T-cell (primary cell): ENCODE data around the gene STXBP5. TPM values are rescaled to one million over a fixed set of nuclear protein-coding genes. Genes with fewer than 3 reads are reported as not detected.
A peak's percentile ranks its signal among the peaks of the same experiment; 100 is the strongest.

ENCODE experiments used
- ATAC-seq, 4 experiments: fragments of 200-7000 bp in 3 of 4; fragments of 150-1000 bp in 1 of 4; cut with Tn5 transposase; replicated peaks in 1 of 4; 1 replicate in 3 of 4; 2 replicates in 1 of 4; pipeline ENCODE4 v1.10.0; 2021; ENCODE audit warnings: moderate library complexity in 3 of 4, mild to moderate bottlenecking in 2 of 4, moderate number of reproducible peaks in 1 of 4
- CTCF ChIA-PET, 2 donors: fragments of 300-600 bp; sonication (Branson Sonifier 250); formaldehyde crosslinking; loops; one replicate each; lab custom pipeline; 2022; ENCODE audit warnings: antibody characterized with exemption in 2 of 2; lab: Charles Lee
- POLR2A ChIA-PET, 2 donors: fragments of 300-600 bp; sonication (Branson Sonifier 250); formaldehyde crosslinking; loops; one replicate each; lab custom pipeline; 2022; ENCODE audit warnings: antibody characterized with exemption in 2 of 2; lab: Charles Lee
- DNase-seq, 35 experiments: peaks; one replicate each; pipeline versions ENCODE4 v3.0.0 to v3.0.0-alpha.2; 2013 to 2023
- H3K27ac ChIP-seq: one replicate; pipeline ENCODE4 v1.5.1; 2013; ENCODE audit warnings: low read length
- H3K27me3 ChIP-seq, 2 experiments: replicated peaks in 1 of 2; 1 replicate in 1 of 2; 2 replicates in 1 of 2; pipeline versions ENCODE4 v1.6.1 to v1.7.0; 2013; ENCODE audit warnings: low read length in 1 of 2, mixed read lengths in 1 of 2; ENCODE audit not compliant: control insufficient read depth in 2 of 2, insufficient read depth in 2 of 2; ENCODE audit errors: extremely low read depth in 1 of 2
- H3K36me3 ChIP-seq, 2 donors: 1 replicate in 1 of 2; 2 replicates in 1 of 2; pipeline versions ENCODE4 v1.6.1 to v1.7.0; 2013; ENCODE audit warnings: low read length in 1 of 2; ENCODE audit not compliant: control insufficient read depth in 2 of 2, insufficient read depth in 1 of 2; ENCODE audit errors: extremely low read depth in 1 of 2
- H3K4me1 ChIP-seq, 2 experiments: 1 replicate in 1 of 2; 2 replicates in 1 of 2; pipeline versions ENCODE4 v1.6.1 to v1.7.0; 2013; ENCODE audit warnings: low read length in 2 of 2, mixed read lengths in 1 of 2; ENCODE audit not compliant: insufficient read depth in 2 of 2, control insufficient read depth in 1 of 2; ENCODE audit errors: extremely low read depth in 1 of 2
- H3K4me3 ChIP-seq, 2 donors: 1 replicate in 1 of 2; 2 replicates in 1 of 2; pipeline versions ENCODE4 v1.5.1 to v1.7.0; 2013; ENCODE audit warnings: mild to moderate bottlenecking in 2 of 2, low read length in 1 of 2, moderate library complexity in 1 of 2; ENCODE audit not compliant: control insufficient read depth in 1 of 2; ENCODE audit errors: extremely low read depth in 1 of 2
- H3K9me3 ChIP-seq: 2 replicates; pipeline ENCODE4 v1.7.0; 2013
- H3K27ac Mint-ChIP-seq, 2 donors: one replicate each; pipeline ENCODE4 v1.8.0; 2020 to 2021; ENCODE audit warnings: mild to moderate bottlenecking in 2 of 2, mixed read lengths in 2 of 2
- H3K27me3 Mint-ChIP-seq, 2 donors: one replicate each; pipeline ENCODE4 v1.8.0; 2021 to 2022; ENCODE audit warnings: mixed read lengths in 2 of 2
- H3K36me3 Mint-ChIP-seq: one replicate; pipeline ENCODE4 v1.8.0; 2021; ENCODE audit warnings: mixed read lengths
- H3K4me1 Mint-ChIP-seq, 3 donors: one replicate each; pipeline ENCODE4 v1.8.0; 2020 to 2022; ENCODE audit warnings: mixed read lengths in 3 of 3, mild to moderate bottlenecking in 1 of 3
- H3K4me3 Mint-ChIP-seq, 3 donors: one replicate each; pipeline ENCODE4 v1.8.0; 2020 to 2022; ENCODE audit warnings: mild to moderate bottlenecking in 3 of 3, mixed read lengths in 3 of 3, moderate library complexity in 3 of 3
- H3K9me3 Mint-ChIP-seq, 3 donors: one replicate each; pipeline ENCODE4 v1.8.0; 2020 to 2022; ENCODE audit warnings: mixed read lengths in 3 of 3
- WGBS: methylation state at CpG from one replicate; pipeline ENCODE4 v1.1.5; 2013; ENCODE audit warnings: missing lambda C conversion rate; ENCODE audit not compliant: insufficient coverage; 5-methylcytosine and 5-hydroxymethylcytosine counted together
- total RNA-seq, 35 experiments: library from RNA in 6 of 35; stranded (reverse) in 6 of 35; fragments of 120-200 nt in 1 of 35; gene quantifications; one replicate each; pipeline versions ENCODE4 v1.2.1 to v1.2.4 and lab custom pipeline; 2013 to 2026

Gene STXBP5
- total RNA-seq, 5 donors from 2014 or later (not counting 1 experiment from before 2014, with no cell fraction given): 24.1 to 35.4 (median 27.8) TPM

DNA sequence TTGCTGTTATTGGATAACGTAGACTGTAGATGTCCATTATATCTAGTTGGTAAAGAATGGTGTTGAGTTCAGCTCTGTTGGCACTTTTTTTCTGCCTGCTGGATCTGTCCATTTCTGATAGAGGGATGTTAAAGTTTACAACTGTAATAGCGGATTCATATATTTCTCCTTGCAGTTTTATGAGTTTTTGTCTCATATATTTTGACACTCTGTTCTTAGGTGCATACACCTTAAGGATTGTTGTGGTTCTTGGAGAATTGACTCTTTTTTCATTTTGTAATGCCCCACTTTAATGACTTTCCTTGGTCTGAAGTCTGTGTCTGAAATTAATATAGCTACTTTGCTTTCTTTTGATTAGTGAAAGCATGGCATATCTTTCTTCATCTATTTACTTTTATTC lies 16.1 kb downstream of the STXBP5 start:
- peaks cover 4 to 7% of the 10 kb centered on the region in 2 donors for H3K36me3 ChIP-seq
- no peak overlapping the region for H3K4me3 Mint-ChIP-seq
- H3K9me3 ChIP-seq: no peaks in the 10 kb centered on the region
- H3K27ac Mint-ChIP-seq: no peak overlapping the region
- peaks cover 0 to 2% of the 10 kb centered on the region in 2 experiments for H3K4me1 ChIP-seq
- no peaks in the 10 kb centered on the region for H3K27me3 ChIP-seq
- ChIA-PET POLR2A (interaction anchor here in 1 of 2 donors (1.2 kb wide), 1 partner anchor 12 kb away, joined by 4 read pairs; no protein-coding TSS in a partner anchor), CTCF (interaction anchor here in 1 of 2 donors (0.5 to 1.1 kb wide), 2 partner anchors 10 to 36 kb away, joined by 3 read pairs; no protein-coding TSS in a partner anchor)
- no peak overlapping the region for H3K27ac ChIP-seq
- 100% methylated on average over 1 of the region's 2 CpGs for WGBS
- no peaks in the 10 kb centered on the region for H3K9me3 Mint-ChIP-seq
- peaks cover 52 to 54% (median 53%) of the 10 kb centered on the region in 3 donors for H3K4me1 Mint-ChIP-seq
- peaks cover 41% of the 10 kb centered on the region for H3K36me3 Mint-ChIP-seq
- H3K27me3 Mint-ChIP-seq: no peaks in the 10 kb centered on the region
- H3K4me3 ChIP-seq: no peak overlapping the region
- DNase-seq (no peak), ATAC-seq (no peak)

DNA sequence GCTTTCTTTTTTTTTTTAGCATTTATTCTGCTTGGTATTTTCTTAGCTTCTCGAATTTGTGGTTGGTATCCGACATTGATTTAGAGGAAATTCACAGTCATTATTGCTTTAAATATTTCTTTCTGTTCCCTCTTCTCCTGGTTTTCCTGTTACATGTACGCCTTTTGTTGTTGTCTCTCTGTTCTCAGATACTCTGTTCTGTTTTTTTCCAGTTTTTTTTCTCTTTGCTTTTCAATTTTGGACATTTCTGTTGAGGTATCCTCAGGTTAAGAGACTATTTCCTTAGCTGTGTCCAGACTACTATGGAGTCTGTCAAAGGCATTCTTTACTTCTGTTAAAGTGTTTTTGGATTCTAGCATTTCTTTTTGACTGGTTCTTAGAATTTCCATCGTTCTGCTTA lies 17.5 kb downstream of the STXBP5 start:
- ChIA-PET POLR2A (interaction anchor here in 1 of 2 donors (1.0 kb wide), 1 partner anchor 24 kb away, joined by 4 read pairs; no protein-coding TSS in a partner anchor), CTCF (interaction anchor here (0.6 to 1.1 kb wide), 2 partner anchors 11 to 104 kb away, joined by 3 to 4 read pairs; no protein-coding TSS in a partner anchor)
- Histone ChIP-seq H3K4me1 (peaks cover 0 to 2% of the 10 kb centered on the region in 2 experiments), H3K27ac (no peak overlapping the region), H3K4me3 (no peak overlapping the region), H3K36me3 (peaks cover 4 to 7% of the 10 kb centered on the region in 2 donors), H3K9me3 (no peaks in the 10 kb centered on the region), H3K27me3 (no peaks in the 10 kb centered on the region)
- WGBS: 100% methylated on average over 1 of the region's 4 CpGs
- Mint-ChIP-seq H3K36me3 (peaks cover 41% of the 10 kb centered on the region), H3K27me3 (no peaks in the 10 kb centered on the region), H3K9me3 (no peaks in the 10 kb centered on the region), H3K4me3 (no peak overlapping the region), H3K4me1 (peaks cover 55 to 57% (median 55%) of the 10 kb centered on the region in 3 donors), H3K27ac (no peak overlapping the region)
- no peak for DNase-seq
- ATAC-seq: no peak

DNA sequence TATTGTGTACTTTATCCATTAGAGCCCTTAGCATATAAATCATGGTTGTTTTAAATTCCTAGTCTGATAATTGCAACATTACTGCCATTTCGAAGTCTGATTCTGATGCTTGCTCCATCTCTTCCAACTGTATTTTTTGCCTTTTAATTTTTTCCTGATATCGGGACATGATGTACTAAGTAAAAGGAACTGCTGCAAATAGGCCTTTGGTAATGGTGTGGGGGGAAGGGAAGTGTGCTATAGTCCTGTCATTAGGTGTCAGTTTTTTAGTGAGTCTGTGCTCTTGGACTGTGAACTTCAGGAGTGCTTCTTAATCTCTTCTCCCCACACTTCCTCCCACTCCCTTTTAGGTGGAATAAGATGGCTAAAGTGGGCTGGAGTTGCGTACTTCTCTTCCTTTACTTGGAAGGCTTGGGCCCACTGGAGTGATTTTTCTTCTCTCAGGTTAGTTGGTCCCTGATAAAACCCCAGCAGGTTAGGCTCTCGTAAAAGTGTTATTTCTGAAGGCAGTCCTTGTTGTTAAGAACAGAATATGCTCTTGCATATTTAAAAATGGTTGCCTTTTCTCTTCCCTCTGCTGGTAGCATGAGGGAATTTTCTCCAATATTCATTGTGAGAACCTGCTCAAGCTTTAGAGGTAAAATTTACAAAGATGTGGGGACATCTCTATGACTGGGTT lies 18.1 kb downstream of the STXBP5 start:
- H3K27me3 Mint-ChIP-seq: no peaks in the 10 kb centered on the region
- peaks cover 4 to 7% of the 10 kb centered on the region in 2 donors for H3K36me3 ChIP-seq
- ChIA-PET CTCF (no interaction called here), POLR2A (interaction anchor here in 1 of 2 donors (0.5 to 1.0 kb wide), 2 partner anchors 24 to 124 kb away, joined by 3 to 4 read pairs; no protein-coding TSS in a partner anchor)
- peaks cover 0 to 4% of the 10 kb centered on the region in 2 experiments for H3K4me1 ChIP-seq
- no CpG with 5 or more reads among the region's 4 CpGs for WGBS
- H3K27ac Mint-ChIP-seq: peak overlapping the region in 1 of 2 donors; percentile 16
- ATAC-seq: peak in 3 of 4 experiments; percentile 51 to 63 (median 56)
- H3K9me3 ChIP-seq: no peaks in the 10 kb centered on the region
- H3K27me3 ChIP-seq: no peaks in the 10 kb centered on the region
- peak in 2 of 35 experiments; percentile 9 to 45 for DNase-seq
- H3K4me3 Mint-ChIP-seq: no peak overlapping the region
- H3K27ac ChIP-seq: no peak overlapping the region
- H3K36me3 Mint-ChIP-seq: peaks cover 41% of the 10 kb centered on the region
- H3K4me3 ChIP-seq: no peak overlapping the region
- H3K4me1 Mint-ChIP-seq: peaks cover 57 to 60% (median 60%) of the 10 kb centered on the region in 3 donors
- H3K9me3 Mint-ChIP-seq: no peaks in the 10 kb centered on the region

DNA sequence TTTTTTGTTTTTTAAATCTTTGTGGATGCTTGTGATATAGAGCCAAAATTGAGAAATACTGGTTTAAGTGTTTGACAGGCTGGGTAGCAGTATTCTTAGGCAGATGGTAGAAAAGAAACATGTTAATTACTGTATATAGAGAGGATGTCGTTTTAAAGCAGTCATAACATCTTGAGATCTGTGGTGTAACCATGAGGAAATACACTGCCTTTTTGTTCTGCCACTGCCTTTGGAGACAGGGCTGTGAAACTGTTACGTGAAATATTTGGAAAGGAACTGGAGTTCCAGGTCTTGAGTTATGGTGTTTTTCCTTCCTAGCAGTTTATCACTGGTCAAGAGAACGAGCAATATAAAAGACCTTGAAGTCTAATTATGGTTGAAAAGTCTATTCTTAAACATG lies 19.5 kb downstream of the STXBP5 start:
- peaks cover 0 to 12% of the 10 kb centered on the region in 2 experiments for H3K4me1 ChIP-seq
- no peak for ATAC-seq
- H3K4me3 Mint-ChIP-seq: no peak overlapping the region
- peaks cover 64 to 72% (median 67%) of the 10 kb centered on the region in 3 donors for H3K4me1 Mint-ChIP-seq
- H3K9me3 ChIP-seq: no peaks in the 10 kb centered on the region
- H3K36me3 ChIP-seq: peaks cover 4 to 7% of the 10 kb centered on the region in 2 donors
- no peak overlapping the region for H3K27ac Mint-ChIP-seq
- ChIA-PET POLR2A (interaction anchor here in 1 of 2 donors (0.7 kb wide), 1 partner anchor 19 kb away, joined by 3 read pairs; no protein-coding TSS in a partner anchor), CTCF (interaction anchor here in 1 of 2 donors (0.8 to 1.2 kb wide), 2 partner anchors 12 to 18 kb away, joined by 3 read pairs; no protein-coding TSS in a partner anchor)
- H3K36me3 Mint-ChIP-seq: peaks cover 38% of the 10 kb centered on the region
- H3K27me3 ChIP-seq: no peaks in the 10 kb centered on the region
- no peaks in the 10 kb centered on the region for H3K9me3 Mint-ChIP-seq
- H3K27ac ChIP-seq: no peak overlapping the region
- no peak for DNase-seq
- no peak overlapping the region for H3K4me3 ChIP-seq
- no peaks in the 10 kb centered on the region for H3K27me3 Mint-ChIP-seq
- WGBS: 86% methylated on average over 3 of the region's 3 CpGs

DNA sequence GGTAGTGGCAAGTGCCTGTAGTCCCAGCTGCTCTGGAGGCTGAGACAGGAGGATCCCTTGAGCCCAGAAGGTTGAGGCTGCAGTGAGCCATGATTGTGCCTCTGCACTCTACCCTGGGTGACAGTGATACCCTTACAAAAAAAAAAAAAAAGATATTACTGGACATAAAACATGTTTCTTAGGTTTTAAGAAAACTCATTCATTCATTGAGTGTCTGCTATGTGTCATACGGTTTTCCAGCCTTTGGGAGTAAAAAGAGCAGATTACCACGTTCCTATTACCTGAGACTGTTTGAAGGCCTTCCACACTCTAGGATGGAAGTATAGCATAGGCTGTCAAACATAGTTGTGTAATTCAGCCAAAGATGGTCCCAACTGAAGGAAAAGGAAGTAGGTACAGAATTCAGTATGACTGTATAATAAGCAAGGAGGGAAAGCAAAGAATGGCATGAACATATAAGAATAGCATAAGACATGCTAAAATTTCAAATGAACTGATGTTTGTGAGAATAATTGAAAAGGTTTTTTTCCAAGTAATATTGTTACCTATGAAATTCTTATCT lies 22.0 kb downstream of the STXBP5 start:
- ATAC-seq (no peak), DNase-seq (no peak)
- H3K9me3 Mint-ChIP-seq: no peaks in the 10 kb centered on the region
- no peak overlapping the region for H3K4me3 Mint-ChIP-seq
- ChIA-PET CTCF (no interaction called here), POLR2A (interaction anchor here in 1 of 2 donors (0.7 kb wide), 1 partner anchor 51 kb away, joined by 3 read pairs; no protein-coding TSS in a partner anchor)
- H3K36me3 ChIP-seq: peaks cover 4 to 7% of the 10 kb centered on the region in 2 donors
- H3K4me1 Mint-ChIP-seq: peaks cover 50 to 63% (median 52%) of the 10 kb centered on the region in 3 donors
- H3K4me1 ChIP-seq: peaks cover 0 to 12% of the 10 kb centered on the region in 2 experiments
- no peaks in the 10 kb centered on the region for H3K9me3 ChIP-seq
- H3K27me3 ChIP-seq: no peaks in the 10 kb centered on the region
- no CpG with 5 or more reads among the region's 2 CpGs for WGBS
- no peak overlapping the region for H3K4me3 ChIP-seq
- H3K36me3 Mint-ChIP-seq: peaks cover 20% of the 10 kb centered on the region
- H3K27ac Mint-ChIP-seq: no peak overlapping the region
- no peaks in the 10 kb centered on the region for H3K27me3 Mint-ChIP-seq
- H3K27ac ChIP-seq: no peak overlapping the region

DNA sequence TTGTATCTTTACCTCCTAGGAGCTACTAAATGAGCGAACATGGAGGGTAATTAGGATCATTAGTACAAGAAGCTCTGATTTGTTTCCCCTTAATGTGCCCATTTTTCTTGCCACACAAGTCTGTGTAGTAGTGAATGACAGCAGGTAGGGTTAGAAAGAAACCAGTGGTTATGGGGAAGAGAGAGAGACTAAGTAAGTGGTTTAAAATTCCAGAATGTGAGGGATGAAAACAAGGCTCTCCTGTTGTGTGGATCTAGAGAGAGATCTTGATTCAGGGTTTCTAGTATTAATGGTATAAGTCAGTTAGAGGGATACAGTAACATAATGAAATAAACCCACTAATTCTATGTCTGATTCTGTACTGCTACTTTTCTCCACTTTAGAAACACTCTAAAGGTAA lies 22.7 kb downstream of the STXBP5 start:
- Mint-ChIP-seq H3K4me1 (peaks cover 46 to 60% (median 46%) of the 10 kb centered on the region in 3 donors), H3K27ac (peak overlapping the region in 1 of 2 donors; percentile 7), H3K36me3 (peaks cover 19% of the 10 kb centered on the region), H3K9me3 (no peaks in the 10 kb centered on the region), H3K27me3 (no peaks in the 10 kb centered on the region), H3K4me3 (peak overlapping the region in 1 of 3 donors; percentile 0)
- no peaks in the 10 kb centered on the region for H3K27me3 ChIP-seq
- H3K9me3 ChIP-seq: no peaks in the 10 kb centered on the region
- peaks cover 0 to 12% of the 10 kb centered on the region in 2 experiments for H3K4me1 ChIP-seq
- ATAC-seq (no peak), DNase-seq (no peak)
- no CpG with 5 or more reads among the region's 1 CpG for WGBS
- ChIA-PET POLR2A (no interaction called here), CTCF (no interaction called here)
- peaks cover 4 to 7% of the 10 kb centered on the region in 2 donors for H3K36me3 ChIP-seq
- no peak overlapping the region for H3K27ac ChIP-seq
- no peak overlapping the region for H3K4me3 ChIP-seq
